Muscle layer of duodenum (tissue), 2 donors: ENCODE results near the gene GGPS1.
"Not testable (repeated sequence)": the region's sequence is repeated elsewhere in the genome, so short reads cannot be mapped to it uniquely, and the experiment has no call there.

Experiments used
- H3K27ac ChIP-seq: one replicate; pipeline ENCODE4 v1.7.0; 2013; ENCODE audit warnings: mild to moderate bottlenecking, low read length
- H3K27me3 ChIP-seq: one replicate; pipeline ENCODE4 v1.7.0; 2013; ENCODE audit warnings: low read depth, mild to moderate bottlenecking, control low read depth, low read length
- H3K36me3 ChIP-seq, 2 donors: one replicate each; pipeline ENCODE4 v1.7.0; 2013; ENCODE audit warnings: low read length in 2 of 2, control low read depth in 1 of 2, mild to moderate bottlenecking in 1 of 2; ENCODE audit not compliant: insufficient read depth in 2 of 2, control insufficient read depth in 1 of 2
- H3K4me1 ChIP-seq, 2 donors: one replicate each; pipeline ENCODE4 v1.7.0; 2013; ENCODE audit warnings: low read length in 2 of 2, mild to moderate bottlenecking in 2 of 2, control low read depth in 1 of 2, moderate library complexity in 1 of 2; ENCODE audit not compliant: insufficient read depth in 2 of 2, control insufficient read depth in 1 of 2
- H3K4me3 ChIP-seq, 2 donors: one replicate each; pipeline ENCODE4 v1.7.0; 2013; ENCODE audit warnings: low read length in 2 of 2, low read depth in 1 of 2, mild to moderate bottlenecking in 1 of 2
- H3K9me3 ChIP-seq, 2 donors: one replicate each; pipeline ENCODE4 v1.7.0; 2013; ENCODE audit warnings: low read length in 2 of 2, control low read depth in 1 of 2, mild to moderate bottlenecking in 1 of 2; ENCODE audit not compliant: control insufficient read depth in 1 of 2
- donor health status: healthy.

Gene GGPS1

GRCh38 chr1:235378134-235378735 is 49.9 kb downstream of the GGPS1 start:
- not testable (repeated sequence) for H3K27me3 ChIP-seq, H3K9me3 ChIP-seq, H3K4me1 ChIP-seq, H3K4me3 ChIP-seq, H3K27ac ChIP-seq
- peaks cover 6 to 13% of the 10 kb centered on the region in 2 donors for H3K36me3 ChIP-seq

GRCh38 chr1:235381955-235382739 is 53.8 kb downstream of the GGPS1 start:
- peaks cover 6 to 13% of the 10 kb centered on the region in 2 donors for H3K36me3 ChIP-seq
- not testable (repeated sequence) for H3K27ac ChIP-seq, H3K4me1 ChIP-seq, H3K27me3 ChIP-seq, H3K4me3 ChIP-seq, H3K9me3 ChIP-seq

- H3K4me1 ChIP-seq, H3K27ac ChIP-seq, H3K27me3 ChIP-seq, H3K4me3 ChIP-seq, H3K9me3 ChIP-seq: not testable (repeated sequence)
- peaks cover 0 to 11% of the 10 kb centered on the region in 2 donors for H3K36me3 ChIP-seq
These were observed 57.3 kb downstream of the GGPS1 start for GRCh38 chr1:235385633-235386032.

- Histone ChIP-seq H3K4me1 (no peaks in the 10 kb centered on the region), H3K27me3 (no peaks in the 10 kb centered on the region), H3K9me3 (no peaks in the 10 kb centered on the region), H3K36me3 (peaks cover 0 to 3% of the 10 kb centered on the region in 2 donors), H3K27ac (no peak overlapping the region), H3K4me3 (no peak overlapping the region)
These were observed 63.5 kb downstream of the GGPS1 start for GRCh38 chr1:235391874-235392273.
